Measurements from ENCODE around the gene VCP.

VCP gene

GRCh38 chr9:35107297-35108290 is 35.2 kb upstream of the VCP start:
- DNase-seq (ENCODE audit: low read depth, low spot score): no peak
- in situ Hi-C loops (cut with HindIII; ENCODE audit: low sequenced_read_pairs): no loop called here
- TF ChIP-seq, protein P1, sequence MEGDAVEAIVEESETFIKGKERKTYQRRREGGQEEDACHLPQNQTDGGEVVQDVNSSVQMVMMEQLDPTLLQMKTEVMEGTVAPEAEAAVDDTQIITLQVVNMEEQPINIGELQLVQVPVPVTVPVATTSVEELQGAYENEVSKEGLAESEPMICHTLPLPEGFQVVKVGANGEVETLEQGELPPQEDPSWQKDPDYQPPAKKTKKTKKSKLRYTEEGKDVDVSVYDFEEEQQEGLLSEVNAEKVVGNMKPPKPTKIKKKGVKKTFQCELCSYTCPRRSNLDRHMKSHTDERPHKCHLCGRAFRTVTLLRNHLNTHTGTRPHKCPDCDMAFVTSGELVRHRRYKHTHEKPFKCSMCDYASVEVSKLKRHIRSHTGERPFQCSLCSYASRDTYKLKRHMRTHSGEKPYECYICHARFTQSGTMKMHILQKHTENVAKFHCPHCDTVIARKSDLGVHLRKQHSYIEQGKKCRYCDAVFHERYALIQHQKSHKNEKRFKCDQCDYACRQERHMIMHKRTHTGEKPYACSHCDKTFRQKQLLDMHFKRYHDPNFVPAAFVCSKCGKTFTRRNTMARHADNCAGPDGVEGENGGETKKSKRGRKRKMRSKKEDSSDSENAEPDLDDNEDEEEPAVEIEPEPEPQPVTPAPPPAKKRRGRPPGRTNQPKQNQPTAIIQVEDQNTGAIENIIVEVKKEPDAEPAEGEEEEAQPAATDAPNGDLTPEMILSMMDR (IDR thresholded peaks at IDR 0.05; ENCODE audit: low read depth, low read length): no peak
- H3K4me3 ChIP-seq (ENCODE audit: low read depth, low read length): no peak overlapping the region

- no peak for DNase-seq (ENCODE audit: low read depth, low spot score)
- in situ Hi-C loops (cut with HindIII; ENCODE audit: low sequenced_read_pairs): no loop called here
- TF ChIP-seq, protein P1 (IDR thresholded peaks at IDR 0.05; ENCODE audit: low read depth, low read length): no peak
- H3K4me3 ChIP-seq (ENCODE audit: low read depth, low read length): no peak overlapping the region
Measured at GRCh38 chr9:35106343-35106730, 33.9 kb upstream of the VCP start.

DNA sequence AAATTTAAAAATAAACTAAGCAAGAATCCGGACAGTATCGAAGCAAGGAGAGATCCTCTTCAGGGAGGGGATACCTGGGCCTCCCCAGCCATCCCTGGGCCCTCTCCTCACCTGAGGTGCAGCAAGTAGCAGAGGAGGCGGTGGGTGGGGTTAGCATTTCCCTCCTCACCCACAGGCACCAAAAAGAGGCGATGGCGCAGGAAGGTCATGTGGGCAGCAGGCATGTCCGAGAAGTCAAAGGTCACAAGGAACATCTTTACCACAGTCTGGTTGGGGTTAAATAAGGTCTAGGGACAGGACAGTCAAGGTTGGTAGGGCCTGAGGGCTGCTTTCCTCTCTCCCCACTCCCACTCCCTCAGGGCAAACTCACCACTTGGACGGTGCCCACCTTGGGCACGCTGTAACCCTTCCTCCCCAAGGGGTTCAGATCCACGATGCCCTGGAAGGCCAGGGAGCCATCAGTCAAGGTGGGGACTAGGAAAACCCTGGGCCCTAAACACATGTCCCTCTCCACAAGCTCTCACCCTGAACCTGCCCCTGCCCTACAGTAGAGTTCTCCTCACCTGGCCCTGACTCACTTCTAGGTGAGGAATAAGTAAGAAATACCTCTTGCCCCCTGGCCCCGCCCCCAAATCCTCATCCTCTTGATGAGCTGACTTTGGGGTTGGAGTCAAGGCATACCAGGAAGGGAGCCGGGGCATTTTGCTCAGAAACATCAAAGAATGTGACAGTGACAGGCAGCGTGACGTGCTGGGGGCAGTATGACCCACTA is 33.3 kb upstream of the VCP start:
- in situ Hi-C loops (cut with HindIII; ENCODE audit: low sequenced_read_pairs): no loop called here
- no peak for DNase-seq (ENCODE audit: low read depth, low spot score)
- TF ChIP-seq, protein P1 (IDR thresholded peaks at IDR 0.05; ENCODE audit: low read depth, low read length): no peak
- H3K4me3 ChIP-seq (ENCODE audit: low read depth, low read length): no peak overlapping the region

GRCh38 chr9:35105126-35105525 is 32.7 kb upstream of the VCP start:
- in situ Hi-C loops (cut with HindIII; ENCODE audit: low sequenced_read_pairs): no loop called here
- TF ChIP-seq, protein P1 (IDR thresholded peaks at IDR 0.05; ENCODE audit: low read depth, low read length): no peak
- no peak for DNase-seq (ENCODE audit: low read depth, low spot score)
- no peak overlapping the region for H3K4me3 ChIP-seq (ENCODE audit: low read depth, low read length)

DNA sequence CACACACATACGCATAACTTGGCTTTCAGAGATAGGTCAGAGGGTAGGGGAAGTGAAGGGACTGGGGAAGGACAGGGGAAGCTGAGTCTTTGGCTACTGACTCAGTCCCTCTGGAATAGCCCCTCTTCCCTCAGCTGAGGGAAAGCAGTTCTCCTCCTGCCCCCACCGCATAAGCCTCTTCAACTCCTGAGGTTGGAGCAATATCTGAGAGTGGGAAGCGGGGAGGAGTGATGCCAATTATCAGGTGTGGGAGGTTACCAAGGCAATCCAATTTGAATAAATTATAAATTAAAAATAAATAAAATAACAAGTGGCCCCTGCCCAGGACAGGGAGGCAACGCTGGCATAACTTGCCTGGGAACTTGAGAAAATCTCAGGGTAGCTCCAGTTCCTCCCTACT is 32.2 kb upstream of the VCP start:
- DNase-seq (ENCODE audit: low read depth, low spot score): no peak
- TF ChIP-seq, protein P1 (IDR thresholded peaks at IDR 0.05; ENCODE audit: low read depth, low read length): no peak
- in situ Hi-C loops (cut with HindIII; ENCODE audit: low sequenced_read_pairs): no loop called here
- no peak overlapping the region for H3K4me3 ChIP-seq (ENCODE audit: low read depth, low read length)

DNA sequence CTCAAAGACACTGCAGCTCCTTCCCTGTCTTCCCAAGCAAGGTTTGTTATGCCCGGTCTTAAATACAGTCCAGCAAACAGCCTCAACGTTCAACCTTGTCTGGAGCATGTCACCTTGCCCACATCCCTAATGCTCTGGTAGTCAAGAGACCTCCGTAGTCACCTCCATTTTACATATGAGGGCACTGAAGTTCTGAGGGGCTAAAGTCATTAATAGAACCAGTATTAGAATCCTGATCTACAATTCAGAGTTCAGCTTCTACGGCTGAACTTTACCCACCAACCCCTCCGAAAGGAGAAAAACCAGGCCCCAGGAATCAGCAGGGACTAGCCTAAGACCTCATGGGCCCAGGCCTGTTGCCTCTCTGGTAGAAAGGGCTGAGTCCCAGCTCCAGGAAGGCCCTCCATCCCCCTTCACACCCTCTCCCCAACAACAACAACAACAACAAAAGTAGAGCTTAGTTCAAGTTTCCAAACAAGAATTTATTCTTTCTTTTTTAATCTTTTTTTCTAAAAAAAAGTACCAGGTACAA is 31.3 kb upstream of the VCP start:
- in situ Hi-C loops (cut with HindIII; ENCODE audit: low sequenced_read_pairs): no loop called here
- TF ChIP-seq, protein P1 (IDR thresholded peaks at IDR 0.05; ENCODE audit: low read depth, low read length): no peak
- H3K4me3 ChIP-seq (ENCODE audit: low read depth, low read length): peak overlapping the region; percentile 85

More for the DNA sequence above, 31.3 kb upstream of the VCP start:
- DNase-seq (ENCODE audit: low read depth, low spot score): no peak
